Psoas muscle (tissue), 8 donors: Measurements from ENCODE around the gene NEURL1. TPM values are rescaled to one million over a fixed set of nuclear protein-coding genes. Genes with fewer than 3 reads are reported as not detected.

ENCODE experiments used
- ATAC-seq, 4 donors: fragments of 200-7000 bp; cut with Tn5 transposase; one replicate each; pipeline ENCODE4 v1.9.1; 2020; ENCODE audit warnings: moderate library complexity in 3 of 4, mild to moderate bottlenecking in 2 of 4
- DNase-seq, 2 donors: peaks; one replicate each; pipeline ENCODE4 v3.0.0-alpha.2; 2020
- H3K27ac ChIP-seq: fragments of 200-600 bp; one replicate; pipeline ENCODE4 v1.8.0; 2022
- H3K27me3 ChIP-seq, 3 donors: fragments of 200-600 bp in 1 of 3; one replicate each; pipeline versions ENCODE4 v1.6.1 to v1.8.0; 2013 to 2022; ENCODE audit warnings: low read length in 2 of 3, mild to moderate bottlenecking in 2 of 3, moderate library complexity in 1 of 3; ENCODE audit not compliant: insufficient read depth in 3 of 3
- H3K36me3 ChIP-seq, 2 donors: fragments of 200-600 bp in 1 of 2; one replicate each; pipeline versions ENCODE4 v1.6.1 to v1.8.0; 2013 to 2022; ENCODE audit warnings: low read depth in 1 of 2, mild to moderate bottlenecking in 1 of 2, moderate library complexity in 1 of 2; ENCODE audit not compliant: insufficient read depth in 1 of 2
- H3K4me1 ChIP-seq: fragments of 200-600 bp; one replicate; pipeline ENCODE4 v1.8.0; 2022
- H3K4me3 ChIP-seq: fragments of 200-600 bp; one replicate; pipeline ENCODE4 v1.8.0; 2022; ENCODE audit warnings: mild to moderate bottlenecking
- H3K9me3 ChIP-seq: fragments of 200-600 bp; one replicate; pipeline ENCODE4 v1.8.0; 2022
- CTCF ChIP-seq: fragments of 200-600 bp; IDR thresholded peaks from one replicate; pipeline ENCODE4 v1.8.0; 2022; ENCODE audit warnings: antibody characterized with exemption
- WGBS, 3 donors: extraction: QIAGEN DNeasy Blood & Tissue Kit; methylation state at CpG; one replicate each; pipeline versions ENCODE4 v1.1.6 to v1.1.7; 2013; 5-methylcytosine and 5-hydroxymethylcytosine counted together
- intact Hi-C, 2 donors: fragments of 100-400 bp; cut with DNase I; formaldehyde crosslinking; loops; one replicate each; pipeline versions ENCODE4 v1.11.0 to v1.14.2; 2022
- polyA plus RNA-seq, 3 donors: library from polyadenylated mRNA; stranded (reverse); fragments of 200-250 nt; gene quantifications; one replicate each; pipeline ENCODE4 v1.2.3, GENCODE V29; 2013
- total RNA-seq, 4 donors: library from RNA; stranded (reverse); fragmentation: NEBNext Ultra II Directional in 2 of 4; extraction: Animal tissue kit (Norgen Biotek cat#: 25700) in 2 of 4; gene quantifications; one replicate each; pipeline versions ENCODE4 v1.2.1 to v1.2.4, GENCODE V29; 2021 to 2023
- donor health status: healthy with polysubstance abuse.
- donor health status: DM: no; HTN: no; CAD: no; lungs with moderate emphysema.
- donor health status: Bipolar disorder and iron deficiency.
- donor health status: healthy.
- donor health status: DM: yes; HTN: yes; CAD: no.
- donor health status: DM: no; HTN: no; CAD: no.
- donor health status: DM: no; HTN: no; CAD: no.
- donor health status: DM: yes; HTN: yes; CAD: no.

The NEURL1 gene
- total and polyA plus RNA-seq, 7 donors = 10.9 to 103 (median 66.6) TPM

GRCh38 chr10:103545366-103545765 lies 51.9 kb downstream of the NEURL1 start:
- TF ChIP-seq CTCF = no peak
- Histone ChIP-seq H3K4me3 (no peak overlapping the region), H3K36me3 (no peaks in the 10 kb centered on the region), H3K27me3 (no peaks in the 10 kb centered on the region), H3K27ac (peak overlapping the region; percentile 41), H3K4me1 (peaks cover 43% of the 10 kb centered on the region), H3K9me3 (no peaks in the 10 kb centered on the region)
- DNase-seq (no peak), ATAC-seq (no peak)
- intact Hi-C loops = no loop called here
- 47 to 70% (median 57%) methylated on average over 1 of the region's 1 CpG for WGBS, 3 donors

DNA sequence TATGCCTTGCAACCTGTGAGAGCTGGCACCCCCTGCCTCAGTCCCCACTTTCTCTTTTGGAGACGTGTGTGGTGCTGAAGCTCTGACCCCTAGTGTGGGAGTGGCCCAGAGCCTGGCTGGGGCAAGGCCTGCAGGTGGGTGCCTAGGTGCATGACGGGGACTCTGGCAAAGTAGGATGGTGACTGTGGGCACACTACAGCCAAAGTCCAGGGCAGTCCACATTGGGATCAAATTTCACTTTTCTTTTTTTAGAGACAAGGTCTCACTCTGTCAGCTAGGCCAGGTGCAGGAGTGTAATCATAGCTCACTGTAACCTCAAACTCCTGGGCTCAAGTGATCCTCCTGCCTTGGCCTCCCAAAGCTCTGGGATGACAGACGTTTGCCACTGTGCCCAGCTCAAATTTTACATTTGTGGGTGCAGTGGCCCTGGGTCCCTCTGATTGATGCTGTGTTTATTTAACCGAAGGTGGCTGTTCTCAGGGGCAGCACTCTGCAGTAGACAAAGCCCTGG lies 52.3 kb downstream of the NEURL1 start:
- H3K4me1 ChIP-seq = peaks cover 43% of the 10 kb centered on the region
- WGBS, 3 donors = 45 to 52% (median 47%) methylated on average over 4 of the region's 4 CpGs
- intact Hi-C loops = no loop called here

GRCh38 chr10:103546401-103546800 lies 52.9 kb downstream of the NEURL1 start:
- Histone ChIP-seq H3K36me3 (no peaks in the 10 kb centered on the region), H3K4me3 (no peak overlapping the region), H3K9me3 (no peaks in the 10 kb centered on the region), H3K27ac (peak overlapping the region; percentile 6), H3K4me1 (peaks cover 43% of the 10 kb centered on the region), H3K27me3 (no peaks in the 10 kb centered on the region)
- intact Hi-C loops = no loop called here
- DNase-seq (peak in 1 of 2 donors; percentile 17), ATAC-seq (no peak)
- 38 to 77% (median 38%) methylated on average over 1 of the region's 1 CpG for WGBS, 3 donors
- TF ChIP-seq CTCF = no peak

More for the DNA sequence above, 52.3 kb downstream of the NEURL1 start:
- peak overlapping the region; percentile 41 for H3K27ac ChIP-seq
- H3K36me3 ChIP-seq = no peaks in the 10 kb centered on the region
- no peak for TF ChIP-seq CTCF
- H3K27me3 ChIP-seq = no peaks in the 10 kb centered on the region
- H3K9me3 ChIP-seq = no peaks in the 10 kb centered on the region
- no peak overlapping the region for H3K4me3 ChIP-seq
- DNase-seq (peak in 1 of 2 donors; percentile 50), ATAC-seq (peak; percentile 55 to 71 (median 68))

GRCh38 chr10:103547391-103547946 lies 54.0 kb downstream of the NEURL1 start:
- Histone ChIP-seq H3K36me3 (no peaks in the 10 kb centered on the region), H3K27ac (peak overlapping the region; percentile 38), H3K9me3 (no peaks in the 10 kb centered on the region), H3K27me3 (no peaks in the 10 kb centered on the region), H3K4me3 (no peak overlapping the region), H3K4me1 (peaks cover 43% of the 10 kb centered on the region)
- DNase-seq (peak in 1 of 2 donors; percentile 50), ATAC-seq (no peak)
- intact Hi-C loops = no loop called here
- 74 to 81% (median 78%) methylated on average over 10 of the region's 10 CpGs for WGBS, 3 donors
- TF ChIP-seq CTCF = no peak

DNA sequence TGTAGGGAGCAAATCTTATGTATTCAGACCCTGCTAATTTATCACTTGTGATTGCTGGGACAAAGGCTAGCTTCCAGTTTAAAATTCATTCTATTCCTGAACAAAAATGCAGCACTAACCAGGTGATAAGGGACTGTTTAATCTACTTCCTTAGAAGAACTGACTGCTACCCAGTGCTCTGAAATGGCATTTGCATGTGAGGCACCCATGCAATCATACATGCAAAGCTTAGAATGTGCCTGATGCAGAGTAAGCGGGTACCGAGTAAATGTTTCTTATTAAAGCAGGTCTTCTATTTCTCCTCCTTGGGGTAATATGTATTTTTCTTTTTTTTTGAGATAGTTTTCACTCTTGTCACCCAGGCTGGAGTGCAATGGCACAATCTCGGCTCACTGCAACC lies 54.5 kb downstream of the NEURL1 start:
- intact Hi-C loops = no loop called here
- Histone ChIP-seq H3K27me3 (no peaks in the 10 kb centered on the region), H3K9me3 (no peaks in the 10 kb centered on the region), H3K27ac (no peak overlapping the region), H3K4me3 (no peak overlapping the region), H3K36me3 (no peaks in the 10 kb centered on the region), H3K4me1 (peaks cover 42% of the 10 kb centered on the region)
- DNase-seq = no peak
- 95 to 99% (median 97%) methylated on average over 3 of the region's 3 CpGs for WGBS, 3 donors
- no peak for TF ChIP-seq CTCF
- no peak for ATAC-seq
